ENCODE results near the gene JAM2.

DNA sequence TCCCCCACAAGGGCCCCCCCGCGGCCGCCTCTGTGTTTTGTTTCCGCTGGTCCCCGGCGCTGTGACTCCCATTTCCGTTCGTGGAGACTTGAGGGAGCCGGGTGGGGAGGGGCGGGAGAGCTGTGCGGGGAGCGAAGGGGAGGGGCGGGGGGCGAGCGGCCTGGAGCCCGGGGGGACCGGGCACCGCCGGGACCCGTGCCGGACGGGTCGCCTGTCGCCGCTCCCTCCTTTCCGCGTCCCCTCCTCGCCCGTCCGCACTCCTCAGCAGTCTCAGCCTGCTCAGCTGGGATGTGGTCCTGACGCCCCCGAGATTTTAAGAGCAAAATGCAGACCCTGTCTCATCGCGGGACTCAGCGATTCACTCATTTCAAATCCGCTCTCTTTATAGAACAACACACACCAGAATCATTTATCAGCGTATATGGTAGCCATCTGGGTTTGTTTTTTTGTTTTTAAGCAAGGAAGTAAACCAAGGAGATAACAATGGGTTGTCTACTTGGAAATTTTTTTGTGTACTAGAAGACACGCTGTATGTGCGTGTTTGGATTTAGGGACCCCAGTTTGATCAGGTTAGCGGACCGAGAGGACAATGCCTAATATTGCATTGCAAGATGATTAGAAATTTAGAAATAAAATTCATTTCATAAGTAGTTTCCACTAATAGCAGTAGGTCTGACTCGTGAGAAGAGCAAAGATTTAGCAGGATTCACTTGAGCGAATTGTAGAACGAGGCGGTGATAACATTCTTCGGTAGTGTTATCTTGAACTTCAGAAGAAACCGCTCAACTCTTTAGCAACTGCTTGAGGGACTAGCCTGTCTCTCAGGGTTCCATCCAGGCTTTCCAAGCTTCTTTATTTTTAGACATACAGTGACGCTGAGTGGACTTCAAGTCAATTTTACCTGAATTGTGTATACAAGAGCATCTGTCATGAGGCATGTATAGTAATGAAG lies 96.9 kb downstream of the JAM2 start:
- TF ChIP-seq, protein P1, sequence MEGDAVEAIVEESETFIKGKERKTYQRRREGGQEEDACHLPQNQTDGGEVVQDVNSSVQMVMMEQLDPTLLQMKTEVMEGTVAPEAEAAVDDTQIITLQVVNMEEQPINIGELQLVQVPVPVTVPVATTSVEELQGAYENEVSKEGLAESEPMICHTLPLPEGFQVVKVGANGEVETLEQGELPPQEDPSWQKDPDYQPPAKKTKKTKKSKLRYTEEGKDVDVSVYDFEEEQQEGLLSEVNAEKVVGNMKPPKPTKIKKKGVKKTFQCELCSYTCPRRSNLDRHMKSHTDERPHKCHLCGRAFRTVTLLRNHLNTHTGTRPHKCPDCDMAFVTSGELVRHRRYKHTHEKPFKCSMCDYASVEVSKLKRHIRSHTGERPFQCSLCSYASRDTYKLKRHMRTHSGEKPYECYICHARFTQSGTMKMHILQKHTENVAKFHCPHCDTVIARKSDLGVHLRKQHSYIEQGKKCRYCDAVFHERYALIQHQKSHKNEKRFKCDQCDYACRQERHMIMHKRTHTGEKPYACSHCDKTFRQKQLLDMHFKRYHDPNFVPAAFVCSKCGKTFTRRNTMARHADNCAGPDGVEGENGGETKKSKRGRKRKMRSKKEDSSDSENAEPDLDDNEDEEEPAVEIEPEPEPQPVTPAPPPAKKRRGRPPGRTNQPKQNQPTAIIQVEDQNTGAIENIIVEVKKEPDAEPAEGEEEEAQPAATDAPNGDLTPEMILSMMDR (IDR thresholded peaks at IDR 0.05) = no peak
- TF ChIP-seq EP300 (IDR thresholded peaks at IDR 0.05) = no peak
- no peak for TF ChIP-seq POLR2AphosphoS5 (IDR thresholded peaks at IDR 0.05)
